ENCODE measurements around the gene SEMA6A.

SEMA6A gene

GRCh38 chr5:116492016-116492623 lies 82.5 kb downstream of the SEMA6A start:
- no peak overlapping the region for H3K4me3 ChIP-seq (ENCODE audit: low read length)
- no peak for TF ChIP-seq ZNF274 (IDR thresholded peaks at IDR 0.05; ENCODE audit: low read depth, low read length)

GRCh38 chr5:116488356-116489041 lies 86.1 kb downstream of the SEMA6A start:
- no peak for TF ChIP-seq ZNF274 (IDR thresholded peaks at IDR 0.05; ENCODE audit: low read depth, low read length)
- H3K4me3 ChIP-seq (ENCODE audit: low read length) = no peak overlapping the region

- no peak overlapping the region for H3K4me3 ChIP-seq (ENCODE audit: low read length)
- no peak for TF ChIP-seq ZNF274 (IDR thresholded peaks at IDR 0.05; ENCODE audit: low read depth, low read length)
Measured at GRCh38 chr5:116487045-116487444, 87.6 kb downstream of the SEMA6A start.

- no peak for TF ChIP-seq ZNF274 (IDR thresholded peaks at IDR 0.05; ENCODE audit: low read depth, low read length)
- no peak overlapping the region for H3K4me3 ChIP-seq (ENCODE audit: low read length)
Measured at GRCh38 chr5:116486588-116486987, 88.0 kb downstream of the SEMA6A start.

GRCh38 chr5:116484645-116485044 lies 90.0 kb downstream of the SEMA6A start:
- H3K4me3 ChIP-seq (ENCODE audit: low read length) = no peak overlapping the region
- no peak for TF ChIP-seq ZNF274 (IDR thresholded peaks at IDR 0.05; ENCODE audit: low read depth, low read length)

- no peak for TF ChIP-seq ZNF274 (IDR thresholded peaks at IDR 0.05; ENCODE audit: low read depth, low read length)
Measured at GRCh38 chr5:116482394-116482793, 92.2 kb downstream of the SEMA6A start.

GRCh38 chr5:116480894-116481510 lies 93.6 kb downstream of the SEMA6A start:
- TF ChIP-seq ZNF274 (IDR thresholded peaks at IDR 0.05; ENCODE audit: low read depth, low read length) = no peak
- H3K4me3 ChIP-seq (ENCODE audit: low read length) = no peak overlapping the region

More at GRCh38 chr5:116482394-116482793, 92.2 kb downstream of the SEMA6A start:
- H3K4me3 ChIP-seq (ENCODE audit: low read length) = no peak overlapping the region

- no peak overlapping the region for H3K4me3 ChIP-seq (ENCODE audit: low read length)
- no peak for TF ChIP-seq ZNF274 (IDR thresholded peaks at IDR 0.05; ENCODE audit: low read depth, low read length)
Measured at GRCh38 chr5:116479776-116480675, 94.6 kb downstream of the SEMA6A start.

GRCh38 chr5:116478491-116478890 lies 96.1 kb downstream of the SEMA6A start:
- H3K4me3 ChIP-seq (ENCODE audit: low read length) = no peak overlapping the region
- no peak for TF ChIP-seq ZNF274 (IDR thresholded peaks at IDR 0.05; ENCODE audit: low read depth, low read length)

- no peak for TF ChIP-seq ZNF274 (IDR thresholded peaks at IDR 0.05; ENCODE audit: low read depth, low read length)
Measured at GRCh38 chr5:116476897-116477537, 97.6 kb downstream of the SEMA6A start.

GRCh38 chr5:116475338-116475737 lies 99.3 kb downstream of the SEMA6A start:
- no peak for TF ChIP-seq ZNF274 (IDR thresholded peaks at IDR 0.05; ENCODE audit: low read depth, low read length)
- H3K4me3 ChIP-seq (ENCODE audit: low read length) = no peak overlapping the region

More at GRCh38 chr5:116476897-116477537, 97.6 kb downstream of the SEMA6A start:
- H3K4me3 ChIP-seq (ENCODE audit: low read length) = no peak overlapping the region

- no peak for TF ChIP-seq ZNF274 (IDR thresholded peaks at IDR 0.05; ENCODE audit: low read depth, low read length)
Measured at GRCh38 chr5:116473706-116474105, 100.9 kb downstream of the SEMA6A start.

GRCh38 chr5:116472274-116472673 lies 102.3 kb downstream of the SEMA6A start:
- H3K4me3 ChIP-seq (ENCODE audit: low read length) = no peak overlapping the region

More at GRCh38 chr5:116473706-116474105, 100.9 kb downstream of the SEMA6A start:
- H3K4me3 ChIP-seq (ENCODE audit: low read length) = no peak overlapping the region

GRCh38 chr5:116469631-116470030 lies 105.0 kb downstream of the SEMA6A start:
- TF ChIP-seq ZNF274 (IDR thresholded peaks at IDR 0.05; ENCODE audit: low read depth, low read length) = no peak
- H3K4me3 ChIP-seq (ENCODE audit: low read length) = no peak overlapping the region

More at GRCh38 chr5:116472274-116472673, 102.3 kb downstream of the SEMA6A start:
- TF ChIP-seq ZNF274 (IDR thresholded peaks at IDR 0.05; ENCODE audit: low read depth, low read length) = no peak

All from GM08714 (cell line).